Activated CD4-positive, alpha-beta T cell treated with anti-CD3 and anti-CD28 coated beads, Interleukin-2, Interleukin-6, amounts not matched to agents 100 ng/mL and 50 ng/mL, durations not matched to agents 16 hours and 8 hours (primary cell): ENCODE measurements around the gene ZNF334.

ENCODE experiments used
- DNase-seq: peaks from one replicate; pipeline ENCODE4 v3.0.0-alpha.2; 2020

ZNF334 gene

GRCh38 chr20:46484954-46485353 is 28.4 kb downstream of the ZNF334 start:
- no peak for DNase-seq

DNA sequence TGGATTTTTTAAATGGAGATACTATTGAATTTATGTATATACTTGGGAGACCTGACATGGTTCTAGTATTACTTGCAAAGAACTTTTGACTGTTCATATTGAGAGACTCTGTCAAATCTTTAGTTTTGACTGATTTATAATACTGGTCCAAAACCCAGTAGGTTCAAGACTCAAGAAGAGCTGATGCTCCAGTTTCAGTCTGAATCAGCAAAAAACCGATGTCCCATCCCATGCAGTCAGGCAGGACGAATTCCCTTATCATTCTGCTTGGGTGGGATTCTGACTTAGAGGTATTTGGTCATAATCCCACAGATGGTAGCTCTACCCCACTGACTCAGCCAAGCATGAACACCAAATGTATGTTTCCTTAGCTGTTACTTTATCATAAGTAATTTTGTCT is 29.5 kb downstream of the ZNF334 start:
- peak; percentile 4 for DNase-seq

DNA sequence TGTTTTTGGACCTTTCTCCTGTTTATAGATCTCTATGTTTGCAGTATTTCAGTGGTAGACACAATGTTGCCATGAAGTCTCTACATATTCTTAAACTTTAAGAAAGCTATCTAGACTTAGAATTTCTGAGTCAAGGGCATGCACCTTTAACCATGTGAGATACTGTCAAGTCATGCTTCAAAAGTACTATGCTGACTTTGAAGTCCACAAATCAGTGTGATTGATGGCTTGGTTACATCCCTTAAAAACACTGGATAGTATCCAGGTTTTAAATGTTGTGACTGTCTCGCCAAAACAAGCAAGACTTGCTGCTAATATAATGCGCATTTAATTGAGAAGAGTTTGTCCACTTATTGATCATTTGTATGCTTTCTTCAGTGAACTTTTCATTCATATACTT is 30.5 kb downstream of the ZNF334 start:
- DNase-seq = no peak

- DNase-seq = no peak
Observed at GRCh38 chr20:46477640-46478039, 35.7 kb downstream of the ZNF334 start.

GRCh38 chr20:46477225-46477624 is 36.1 kb downstream of the ZNF334 start:
- DNase-seq = no peak

DNA sequence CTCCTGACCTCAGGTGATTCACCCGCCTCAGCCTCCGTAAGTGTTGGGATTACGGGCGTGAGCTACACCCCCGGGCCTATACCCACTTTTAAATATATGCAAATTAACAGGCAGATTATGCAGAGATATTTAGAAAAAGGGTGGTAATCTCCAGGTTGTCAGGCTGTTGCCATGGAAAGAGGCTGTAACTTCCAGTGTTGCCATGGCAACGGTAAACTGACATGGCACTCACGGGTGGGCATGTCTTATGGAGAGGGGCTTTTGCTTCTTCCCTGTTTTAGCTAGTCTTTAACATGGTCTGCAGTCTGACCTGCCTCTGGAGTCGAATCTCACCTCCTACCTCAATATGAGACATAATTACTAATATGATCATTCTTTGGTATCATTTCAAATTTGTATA is 44.9 kb downstream of the ZNF334 start:
- DNase-seq = no peak

DNA sequence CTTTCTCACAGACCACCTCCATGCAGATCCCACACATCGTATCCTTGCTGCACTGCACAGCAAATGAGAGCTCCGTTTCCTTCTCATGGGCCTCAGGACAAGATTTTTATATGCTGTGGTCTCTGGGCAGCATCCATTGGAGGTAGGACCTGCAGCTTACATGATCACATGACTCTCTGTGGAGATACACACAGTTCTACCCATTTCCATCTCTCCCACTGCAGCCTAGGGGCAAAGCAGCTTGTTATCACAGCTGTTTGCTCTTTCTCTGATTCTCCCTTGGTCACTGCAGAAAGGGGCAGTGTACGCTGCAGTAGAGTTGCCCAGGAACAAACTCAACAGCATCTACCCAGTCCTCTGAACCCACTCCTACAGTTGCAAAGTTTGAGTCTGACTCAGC is 48.9 kb downstream of the ZNF334 start:
- no peak for DNase-seq

GRCh38 chr20:46463852-46464251 is 49.5 kb downstream of the ZNF334 start:
- DNase-seq = no peak

- DNase-seq = no peak
Observed at GRCh38 chr20:46461808-46462207, 51.6 kb downstream of the ZNF334 start.

- no peak for DNase-seq
Observed at GRCh38 chr20:46458866-46459750, 54.3 kb downstream of the ZNF334 start.

DNA sequence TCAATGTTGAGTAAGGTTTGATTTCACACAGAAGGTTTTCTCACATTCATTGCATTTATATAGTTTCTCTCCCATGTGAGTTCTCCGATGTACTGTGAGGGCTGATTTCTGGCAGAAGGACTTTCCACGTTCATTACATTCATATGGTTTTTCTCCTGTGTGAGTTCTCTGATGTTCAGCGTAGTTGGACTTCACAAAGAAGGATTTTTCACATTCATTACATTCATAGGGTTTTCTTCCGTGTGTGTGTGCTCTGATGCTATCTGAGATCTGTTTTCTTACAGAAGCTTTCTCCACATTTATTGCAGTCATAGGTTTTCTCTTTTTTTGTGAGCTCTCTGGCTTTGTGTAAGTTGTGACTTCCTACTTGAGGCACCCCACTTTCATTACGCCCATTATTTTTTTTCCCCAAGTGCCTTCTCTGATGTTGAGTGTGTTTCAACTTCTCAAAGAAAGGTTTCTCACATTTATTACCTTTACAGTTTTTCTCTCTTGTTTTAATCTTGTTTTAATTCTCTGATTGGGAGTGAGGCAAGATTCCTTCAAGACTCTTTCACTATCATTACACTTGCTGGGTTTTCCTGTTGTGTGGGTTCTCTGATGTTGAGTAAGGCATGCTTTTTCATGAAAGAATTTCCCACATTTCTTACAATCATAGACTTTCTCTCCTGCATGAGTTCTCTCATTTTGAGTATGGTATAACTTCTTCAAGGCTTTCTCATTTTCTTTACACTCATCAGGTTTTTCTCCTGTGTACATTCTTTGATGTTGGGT is 56.9 kb downstream of the ZNF334 start:
- no peak for DNase-seq

DNA sequence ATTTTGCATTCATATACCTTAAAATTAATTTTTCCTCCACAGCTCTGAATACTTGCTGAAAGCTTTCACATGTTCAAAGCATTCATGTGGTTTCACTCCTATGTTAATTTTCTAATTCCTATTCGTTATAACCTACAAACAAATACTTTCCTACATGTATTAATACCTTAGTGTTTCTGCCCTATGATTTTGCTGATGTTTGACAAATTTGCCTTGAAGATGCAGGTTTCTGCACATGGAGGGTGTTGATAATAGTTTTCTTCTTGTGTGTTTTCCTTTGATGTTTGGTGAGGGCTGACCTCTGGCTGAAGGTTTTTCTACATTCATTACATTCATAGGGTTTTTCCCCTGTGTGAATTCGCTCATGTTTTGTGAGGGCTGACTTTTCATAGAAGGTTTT is 57.6 kb downstream of the ZNF334 start:
- DNase-seq = no peak
